GM21723 (cell line): ENCODE data around the gene FAM174B.

ENCODE experiments used
- ATAC-seq: cut with Tn5 transposase; IDR thresholded peaks from one replicate; pipeline ENCODE4 v1.9.1; 2021; ENCODE audit warnings: mild to moderate bottlenecking, moderate library complexity; ENCODE audit not compliant: unreplicated experiment

The FAM174B gene

GRCh38 chr15:92665100-92665555 lies 9.6 kb upstream of the FAM174B start:
- peak; percentile 38 for ATAC-seq

DNA sequence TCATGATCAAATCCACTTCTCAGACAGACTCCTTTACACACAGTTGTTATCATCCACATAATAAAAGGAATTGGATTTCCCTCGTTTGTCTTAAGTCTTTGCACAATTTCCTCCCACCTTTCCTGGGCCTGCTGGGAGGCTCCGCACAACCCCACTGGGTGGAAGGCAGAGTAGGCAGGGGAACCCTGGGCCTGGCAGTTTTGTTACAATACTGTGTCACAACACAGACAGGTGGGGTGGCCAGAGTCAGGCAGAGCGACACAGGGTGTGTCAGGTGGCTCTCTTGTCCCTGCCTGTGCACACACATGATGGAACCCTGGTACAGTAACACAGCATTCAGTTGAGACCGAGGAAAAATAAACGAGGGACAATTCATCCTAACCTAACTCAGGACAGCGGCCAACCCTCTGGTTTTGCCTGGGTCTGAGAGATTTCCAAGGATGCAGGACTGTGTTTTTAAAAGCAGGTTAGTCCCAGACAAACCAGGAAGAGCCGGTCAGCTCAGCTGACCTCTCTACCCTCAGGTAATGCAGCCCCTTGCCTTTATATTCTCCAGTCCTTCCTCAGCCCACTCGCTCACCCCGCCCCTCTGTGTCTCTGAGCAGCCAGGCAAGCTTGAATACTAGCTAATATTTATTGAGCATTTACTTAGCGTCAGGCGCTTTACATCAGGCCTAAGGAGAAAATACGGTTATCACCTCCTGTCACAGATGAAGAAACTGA lies 8.8 kb upstream of the FAM174B start:
- ATAC-seq: no peak

- peak; percentile 73 for ATAC-seq
Observed at GRCh38 chr15:92663250-92663951, 7.8 kb upstream of the FAM174B start.

DNA sequence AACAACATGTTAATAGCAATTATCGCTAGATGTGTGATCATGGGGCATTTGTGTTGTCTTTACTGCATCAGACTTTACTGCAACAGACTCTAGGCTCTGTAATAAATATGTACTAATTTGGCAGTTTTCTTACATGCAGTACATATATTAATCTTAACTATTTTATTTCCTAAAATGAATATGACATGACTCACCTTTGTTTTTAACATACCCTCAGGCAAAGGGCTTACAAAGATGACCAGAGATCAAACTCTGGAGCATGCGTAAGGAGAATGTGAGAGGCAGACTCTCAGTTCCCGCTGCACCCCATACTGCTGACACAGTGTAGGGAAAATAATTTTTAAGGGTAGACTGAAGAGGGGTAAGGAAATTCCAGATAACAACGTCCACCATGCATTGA lies 7.2 kb upstream of the FAM174B start:
- ATAC-seq: peak; percentile 18

DNA sequence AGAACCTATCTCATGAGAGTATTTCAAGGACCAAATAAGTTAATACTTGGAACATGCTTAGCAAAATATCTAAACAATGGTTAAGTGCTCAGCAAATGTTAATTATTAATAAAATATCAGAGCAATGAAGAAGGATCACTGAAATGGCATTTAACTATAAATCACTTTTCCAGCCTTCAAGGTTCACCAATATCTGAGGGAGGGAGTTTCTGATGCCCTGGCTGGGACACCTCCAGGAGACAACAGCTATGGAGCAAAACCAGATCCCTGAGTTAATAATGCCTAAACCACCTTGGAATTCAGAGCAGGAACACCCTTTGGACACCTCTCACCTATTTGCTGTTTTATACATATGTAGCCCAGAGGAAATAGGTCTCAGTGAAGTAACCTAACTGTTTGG lies 6.4 kb upstream of the FAM174B start:
- no peak for ATAC-seq

DNA sequence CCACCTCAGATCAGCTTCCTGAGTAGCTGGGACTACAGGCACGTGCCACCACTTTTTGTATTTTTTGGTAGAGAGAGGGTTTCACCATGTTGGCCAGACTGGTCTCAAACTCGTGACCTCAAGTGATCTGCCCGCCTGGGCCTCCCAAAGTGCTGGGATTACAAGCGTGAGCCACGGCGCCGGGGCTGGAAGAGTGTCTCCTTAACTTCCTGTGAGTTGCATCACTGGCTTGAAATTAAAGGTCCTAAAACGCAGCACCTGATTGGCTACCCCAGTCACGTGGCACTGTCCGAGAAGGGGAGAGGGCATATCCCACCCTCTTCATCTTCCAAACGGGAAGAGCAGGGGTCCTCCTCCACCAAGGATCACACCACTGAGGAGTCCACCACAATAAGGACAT lies 5.5 kb upstream of the FAM174B start:
- ATAC-seq: no peak

- no peak for ATAC-seq
Observed at GRCh38 chr15:92657486-92657885, 1.9 kb upstream of the FAM174B start.

DNA sequence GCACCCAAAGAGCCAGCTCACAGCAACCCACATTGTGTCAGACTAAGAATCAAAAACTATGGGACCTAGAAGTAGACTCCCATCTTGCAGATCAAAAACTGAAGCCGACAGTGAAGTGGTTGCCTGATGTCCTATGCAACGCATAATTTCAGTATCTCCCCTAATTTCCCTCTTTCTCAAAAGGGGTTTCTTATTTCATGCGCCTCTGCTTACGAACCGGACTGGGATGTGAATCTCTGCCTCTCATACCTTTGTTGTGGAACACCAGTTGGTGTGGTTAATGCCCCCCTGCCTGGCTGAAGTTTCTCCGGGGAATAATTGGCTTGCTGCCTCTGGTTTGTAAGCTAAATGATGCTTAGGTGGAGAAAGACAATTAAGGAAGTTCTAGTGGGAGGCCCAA lies 514 bp upstream of the FAM174B start:
- ATAC-seq: no peak

DNA sequence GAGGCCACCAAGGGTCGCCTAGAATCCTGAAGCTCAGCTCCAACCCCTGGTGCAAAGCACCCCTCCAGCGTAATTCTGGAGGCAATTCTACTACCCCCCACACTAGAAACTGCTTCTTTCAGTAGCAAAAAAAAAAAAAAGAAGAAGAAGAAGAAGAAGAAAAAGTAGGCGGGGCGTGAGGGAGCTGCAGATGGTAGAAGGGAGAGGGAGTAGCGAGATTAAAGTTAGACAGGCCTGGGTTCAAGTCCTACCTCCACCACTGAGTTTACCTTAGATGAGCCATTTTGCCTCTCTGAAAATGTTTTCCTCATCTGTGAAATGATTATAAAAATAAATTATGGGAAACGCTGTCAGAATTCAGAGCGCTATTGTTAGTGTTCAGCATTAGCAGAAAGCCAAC lies 913 bp downstream of the FAM174B start:
- ATAC-seq: no peak

DNA sequence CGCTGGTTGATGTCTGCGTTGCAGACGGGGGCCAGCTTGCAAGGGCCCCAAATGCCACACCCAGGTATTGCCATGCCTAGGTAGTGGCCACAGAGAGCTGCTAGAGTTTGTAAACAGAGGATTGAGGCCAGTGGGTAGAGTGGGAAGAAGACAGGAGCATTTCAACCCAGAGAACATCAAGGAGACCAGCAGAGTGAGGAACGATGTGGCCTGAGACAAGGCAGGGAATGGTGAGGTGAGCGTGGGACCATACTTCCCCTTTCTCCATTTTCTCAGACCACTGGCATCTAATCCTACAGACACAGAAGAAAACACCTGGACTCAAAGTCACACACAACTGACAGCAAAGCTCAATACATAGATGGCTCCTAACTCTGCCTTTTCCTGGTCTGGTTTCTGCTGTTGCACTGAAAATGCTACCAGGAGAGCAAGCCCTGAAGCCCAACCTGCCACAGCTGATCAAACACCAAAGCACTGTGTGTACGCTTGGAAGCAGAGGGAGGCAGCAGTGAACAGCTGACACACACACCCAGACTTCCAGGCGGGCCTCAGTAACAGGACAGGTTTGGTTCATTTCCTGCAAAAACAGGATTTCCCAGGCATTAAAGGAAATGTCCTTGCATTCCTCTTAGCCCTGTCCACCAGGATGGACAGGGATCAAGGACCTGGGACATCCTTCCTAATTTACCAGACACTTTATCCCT lies 1.6 kb downstream of the FAM174B start:
- ATAC-seq: no peak

- no peak for ATAC-seq
Observed at GRCh38 chr15:92653366-92653765, 2.2 kb downstream of the FAM174B start.

- ATAC-seq: no peak
Observed at GRCh38 chr15:92652576-92652966, 3.0 kb downstream of the FAM174B start.

DNA sequence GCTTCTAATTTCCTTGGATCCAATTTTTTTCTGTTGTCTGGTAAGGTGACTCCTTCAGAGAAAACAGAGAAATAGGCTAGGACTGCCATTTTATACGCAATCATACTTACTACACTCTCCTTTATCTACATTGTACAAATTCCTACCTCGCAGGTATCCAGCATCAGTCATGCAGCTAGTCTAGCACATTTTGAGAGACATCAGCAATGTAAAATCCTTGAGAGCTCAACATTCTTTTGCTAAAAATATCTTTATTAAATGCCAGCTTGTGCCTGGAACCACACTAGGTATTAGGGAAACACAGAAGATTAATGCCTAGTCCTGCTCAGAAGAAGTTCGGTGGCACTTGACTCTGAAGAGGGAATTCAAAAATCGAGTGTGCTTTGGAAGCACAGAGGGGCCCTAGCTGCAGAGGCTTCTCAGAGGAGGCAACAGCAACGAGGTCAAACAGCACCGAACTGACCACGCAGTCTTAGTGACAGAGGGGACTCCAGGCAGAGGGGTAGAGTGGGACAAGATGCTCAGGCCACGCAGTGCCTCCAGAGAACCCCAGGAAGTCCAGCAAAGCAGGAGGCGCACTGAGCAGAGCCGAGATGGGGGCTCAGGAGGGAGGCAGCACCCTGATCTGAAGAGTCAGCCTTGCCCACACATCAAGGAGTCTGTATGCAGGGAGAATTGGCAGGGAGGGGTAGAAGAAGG lies 3.5 kb downstream of the FAM174B start:
- no peak for ATAC-seq

GRCh38 chr15:92650966-92651365 lies 4.6 kb downstream of the FAM174B start:
- ATAC-seq: no peak

DNA sequence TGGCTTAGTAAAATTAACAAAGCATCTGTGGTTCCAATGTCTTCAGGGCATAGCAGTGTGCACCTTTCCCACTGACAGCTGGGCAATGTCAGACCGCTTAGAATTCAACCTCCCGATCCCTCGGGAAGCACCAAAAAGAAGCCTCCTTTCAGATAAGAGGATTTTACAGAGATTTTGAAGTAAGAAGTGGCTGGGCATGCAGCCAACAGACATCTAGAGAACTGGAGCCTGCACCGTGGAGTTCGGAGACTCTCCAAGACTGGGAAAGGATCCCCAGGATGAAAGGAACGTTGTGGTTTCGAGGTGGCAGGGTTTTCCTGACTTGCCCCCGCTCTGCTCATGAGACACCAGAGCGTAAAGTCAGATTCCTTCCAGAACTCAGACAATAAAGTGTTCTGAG lies 5.3 kb downstream of the FAM174B start:
- ATAC-seq: no peak

DNA sequence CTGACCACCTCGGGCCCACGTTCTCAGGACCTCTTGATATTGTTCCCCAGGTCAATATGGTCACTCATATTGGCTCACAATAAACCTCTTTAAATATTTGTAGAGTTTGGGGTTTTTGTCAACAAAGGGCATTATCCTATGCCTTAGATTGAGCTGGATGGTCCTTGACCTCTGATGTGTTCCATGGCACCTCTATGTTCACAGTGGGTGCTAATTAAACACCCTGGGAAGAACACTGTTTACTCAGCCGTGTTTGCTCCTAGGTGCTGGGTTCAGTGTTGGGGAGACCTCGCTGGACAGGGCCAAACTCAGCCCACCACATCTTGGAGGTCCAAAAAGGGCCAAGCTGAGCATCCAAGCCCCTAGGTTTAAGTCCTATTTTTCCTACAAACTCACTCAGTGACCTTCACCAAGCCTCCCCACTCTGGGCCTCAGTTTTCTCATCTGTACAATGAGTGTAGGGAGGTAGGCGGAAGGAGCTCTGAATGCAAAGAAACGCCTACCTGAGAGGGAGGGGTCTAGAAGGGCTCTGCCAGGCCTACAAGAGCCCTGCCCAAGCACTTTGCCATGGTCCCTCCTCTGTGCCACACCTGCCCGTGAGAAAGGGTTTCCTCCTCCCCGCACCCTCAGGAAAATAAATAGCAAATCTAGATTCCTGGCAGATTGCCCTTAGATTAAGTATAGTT lies 7.2 kb downstream of the FAM174B start:
- no peak for ATAC-seq

GRCh38 chr15:92647467-92648163 lies 8.0 kb downstream of the FAM174B start:
- ATAC-seq: no peak

DNA sequence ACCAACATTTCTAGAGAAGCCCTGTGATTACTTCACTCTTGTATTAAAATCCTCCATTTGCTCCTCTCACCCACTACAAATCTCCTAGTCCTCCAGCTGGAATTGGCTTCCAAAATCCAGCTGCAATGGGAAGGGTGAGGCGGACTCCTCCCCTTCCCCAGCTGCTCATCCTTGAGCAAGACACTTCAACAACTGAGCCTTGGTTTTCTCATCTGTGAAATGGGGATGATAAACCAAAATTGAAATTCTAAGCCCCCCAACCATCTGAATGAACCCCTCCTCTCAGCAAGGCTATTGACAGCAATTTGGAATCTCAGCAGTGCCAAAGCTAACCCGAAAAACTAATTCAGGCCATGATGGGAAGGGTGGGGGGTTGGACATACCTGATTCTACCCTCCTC lies 9.4 kb downstream of the FAM174B start:
- no peak for ATAC-seq

DNA sequence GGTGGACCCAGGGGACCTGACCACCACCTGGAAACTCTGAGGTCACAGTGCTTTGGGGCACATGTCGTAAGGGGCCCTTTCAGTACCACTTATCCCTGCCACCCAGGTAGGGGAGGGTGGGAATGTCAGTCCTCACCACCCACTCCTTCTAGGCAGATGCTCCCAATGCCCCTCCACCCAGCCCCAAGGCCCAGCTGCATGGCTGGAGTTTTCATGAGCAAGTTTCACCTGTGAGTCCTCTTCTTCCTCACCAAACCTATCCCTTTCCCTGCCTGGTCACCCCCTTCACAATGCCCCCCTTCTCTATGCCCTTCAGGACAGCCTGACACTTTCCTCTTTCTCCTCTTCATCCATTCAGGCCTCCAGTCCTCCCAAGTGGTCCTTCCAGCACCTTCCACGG lies 9.8 kb downstream of the FAM174B start:
- ATAC-seq: no peak

- no peak for ATAC-seq
Observed at GRCh38 chr15:92645051-92645631, 10.4 kb downstream of the FAM174B start.
